Measurements from ENCODE around the gene CNIH4. TPM values are rescaled to one million over a fixed set of nuclear protein-coding genes. Genes with fewer than 3 reads are reported as not detected.

Gene CNIH4
- total and polyA plus RNA-seq, 2 of the 4 experiments (the other 2 are of a cell fraction), result 29.7 to 73.1 TPM

DNA sequence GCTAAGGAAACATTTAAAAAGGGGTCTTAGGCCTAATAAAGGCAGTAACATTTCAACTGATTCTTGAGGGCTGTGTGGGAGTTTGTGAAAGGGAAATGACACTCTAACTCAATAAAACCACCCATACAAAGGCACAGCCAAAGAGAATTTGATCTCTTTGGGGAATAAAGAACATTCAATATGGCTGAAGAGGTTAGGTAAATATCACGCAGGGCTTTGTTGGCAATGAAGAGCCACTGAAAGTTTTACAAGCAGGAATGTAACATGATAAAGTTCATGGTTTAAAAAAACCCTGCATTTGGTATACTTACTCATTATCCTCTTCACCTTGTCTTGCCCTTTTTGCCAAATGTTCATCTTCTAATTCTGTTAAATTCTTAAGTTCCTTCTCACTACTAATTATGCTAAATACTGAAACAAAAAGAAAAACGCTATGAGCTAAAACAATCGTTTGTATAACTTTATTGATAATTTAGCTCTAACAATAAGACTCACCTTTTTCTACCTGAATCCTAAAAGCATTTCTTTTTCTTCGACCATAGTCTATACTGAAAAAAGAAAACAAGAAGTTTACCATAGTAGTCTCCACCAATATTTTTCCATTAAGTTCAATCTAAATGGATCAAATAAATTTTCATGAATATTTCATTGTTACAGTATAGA, 39.2 kb upstream of the CNIH4 start:
- Histone ChIP-seq H3K9me1 (ENCODE audit: insufficient read depth, low read length) (peaks cover 4% of the 10 kb centered on the region; the same call in 1 of the 2 replicates), H3K4me2 (ENCODE audit: low read depth, low read length) (no peak overlapping the region), H2BK5ac (ENCODE audit: low read depth, low read length, poor library complexity, severe bottlenecking) (no peak overlapping the region), H3K27me3 (ENCODE audit: control insufficient read depth, insufficient read depth, low read length) (no peaks in the 10 kb centered on the region), H4K91ac (ENCODE audit: insufficient read depth, low read depth, low read length) (no peak overlapping the region), H4K20me1 (ENCODE audit: insufficient read depth, low read length) (no peaks in the 10 kb centered on the region; the same call in 1 of the 2 replicates), H3K4me3 (ENCODE audit: insufficient read depth, low read depth, low read length) (no peak overlapping the region), H2BK120ac (ENCODE audit: low read depth, low read length) (no peak overlapping the region), H3K79me1 (ENCODE audit: low read depth in 1 of 2, low read length in 2 of 2) (peaks cover 14 to 24% of the 10 kb centered on the region in 2 experiments), H2AFZ (replicated peaks; ENCODE audit: low read length, poor library complexity) (no peak overlapping the region), H3K9ac (ENCODE audit: low read depth, low read length) (no peak overlapping the region), H3K27ac (ENCODE audit: insufficient read depth, low read length) (no peak overlapping the region), H4K8ac (ENCODE audit: low read depth in 2 of 2, low read length in 2 of 2) (no peak overlapping the region), H3K4me1 (ENCODE audit: control insufficient read depth, insufficient read depth, low read length) (no peaks in the 10 kb centered on the region), H3K56ac (ENCODE audit: extremely low read depth, insufficient read depth, low read length) (no peak overlapping the region), H2BK15ac (ENCODE audit: low read depth, low read length) (no peak overlapping the region), H3K14ac (replicated peaks; ENCODE audit: low read depth, low read length) (no peak overlapping the region), H3K23ac (ENCODE audit: low read depth, low read length) (no peak overlapping the region), H3K9me3 (ENCODE audit: control insufficient read depth, insufficient read depth, low read length) (no peaks in the 10 kb centered on the region), H2AK5ac (ENCODE audit: low read depth, low read length) (no peak overlapping the region), H4K5ac (ENCODE audit: low read depth, low read length) (no peak overlapping the region), H3K18ac (ENCODE audit: low read depth, low read length) (no peak overlapping the region), H3K4ac (ENCODE audit: low read depth, low read length) (no peak overlapping the region), H2BK20ac (ENCODE audit: low read depth, low read length) (no peak overlapping the region), H3K36me3 (ENCODE audit: control insufficient read depth, insufficient read depth, low read length) (peaks cover 13% of the 10 kb centered on the region), H2AK9ac (replicated peaks; ENCODE audit: low read depth, low read length, poor library complexity) (no peak overlapping the region)
- in situ Hi-C loops (cut with MboI; ENCODE audit: low sequenced_read_pairs) (no loop called here), dilution Hi-C loops (cut with HindIII; ENCODE audit: low sequenced_read_pairs, unreplicated experiment) (no loop called here), intact Hi-C loops (cut with micrococcal nuclease) (no loop called here)
- no peak for TF ChIP-seq SMC3 (IDR thresholded peaks at IDR 0.05; ENCODE audit: low read depth, low read length)
- no peak for TF ChIP-seq RAD21 (IDR thresholded peaks at IDR 0.05; ENCODE audit: low read length)
- TF ChIP-seq NFE2L2 (IDR thresholded peaks at IDR 0.05; ENCODE audit: low read depth, low read length), result no peak
- no peak for TF ChIP-seq MAFK (IDR thresholded peaks at IDR 0.05; ENCODE audit: low read depth, low read length)
- TF ChIP-seq CEBPB (IDR thresholded peaks at IDR 0.05; ENCODE audit: low read depth, low read length), result no peak
- TF ChIP-seq MXI1 (IDR thresholded peaks at IDR 0.05; ENCODE audit: borderline replicate concordance, low read depth, low read length), result no peak
- TF ChIP-seq RCOR1 (IDR thresholded peaks at IDR 0.05; ENCODE audit: insufficient replicate concordance, low read length), result no peak
- TF ChIP-seq POLR2A (IDR thresholded peaks at IDR 0.05; ENCODE audit: low read depth, low read length), result no peak
- no peak for TF ChIP-seq CHD1 (IDR thresholded peaks at IDR 0.05; ENCODE audit: low read depth, low read length)
- no peak for TF ChIP-seq BHLHE40 (IDR thresholded peaks at IDR 0.05; ENCODE audit: low read depth, low read length)
- no peak for TF ChIP-seq MAZ (IDR thresholded peaks at IDR 0.05; ENCODE audit: borderline replicate concordance, low read depth, low read length)
- WGBS, 2 experiments (ENCODE audit: extremely low coverage in 2 of 2, insufficient read length in 1 of 2), result no CpG with 5 or more reads among the region's 4 CpGs
- DNase-seq (no peak), ATAC-seq (ENCODE audit: low read depth) (no peak)
- ChIA-PET POLR2A (ENCODE audit: unreplicated experiment) (no interaction called here), CTCF (no interaction called here)
- BruUV-seq (replicated peaks), result no TSS peak
